ENCODE results near the gene PROB1. TPM values are rescaled to one million over a fixed set of nuclear protein-coding genes. Genes with fewer than 3 reads are reported as not detected.

PROB1 gene
- total and polyA plus RNA-seq, 2 of the 13 experiments (the other 11 are each of a cell fraction or from before 2014, with no cell fraction given), result 0.69 to 1.1 TPM

GRCh38 chr5:139388198-139388821 is 6.6 kb downstream of the PROB1 start (continued):
- TF ChIP-seq FOXO4 (CRISPR knock-in tag; conservative IDR thresholded peaks at IDR 0.05) (0 out of 2 replicates have a peak, but pooled peaks have one; percentile 71), KLF16 (CRISPR knock-in tag; IDR thresholded peaks at IDR 0.05) (no peak), ZMAT3 (CRISPR knock-in tag; conservative IDR thresholded peaks at IDR 0.05) (no peak), ZNF256 (CRISPR knock-in tag; conservative IDR thresholded peaks at IDR 0.05) (no peak), DPF2 (CRISPR knock-in tag; IDR thresholded peaks at IDR 0.05; ENCODE audit: borderline replicate concordance, low read depth) (peak; percentile 16; the same call in 1 of the 2 replicates), DBP (CRISPR knock-in tag; IDR thresholded peaks at IDR 0.05; ENCODE audit: not compliant biosample characterization) (no peak), MATR3 (CRISPR knock-in tag; IDR thresholded peaks at IDR 0.05) (no peak), ZNF660 (CRISPR knock-in tag; IDR thresholded peaks at IDR 0.05; ENCODE audit: borderline replicate concordance, low read depth) (no peak), ZNF547 (CRISPR knock-in tag; IDR thresholded peaks at IDR 0.05) (0 out of 2 replicates have a peak, but pooled peaks have one; percentile 19), MAFK (conservative IDR thresholded peaks at IDR 0.05 in 1 of 2, IDR thresholded peaks at IDR 0.05 in 1 of 2; ENCODE audit: low read length in 2 of 2) (no peak), TCF12 (IDR thresholded peaks at IDR 0.05) (no peak), TCF12 (CRISPR knock-in tag; IDR thresholded peaks at IDR 0.05) (no peak), ZFP41 (CRISPR knock-in tag; IDR thresholded peaks at IDR 0.05; ENCODE audit: borderline replicate concordance) (no peak), ZNF30 (CRISPR knock-in tag; IDR thresholded peaks at IDR 0.05) (no peak), GFI1 (CRISPR knock-in tag; IDR thresholded peaks at IDR 0.05; ENCODE audit: borderline replicate concordance) (peak; percentile 55; the same call in 1 of the 2 replicates), ZNF20 (CRISPR knock-in tag; IDR thresholded peaks at IDR 0.05) (no peak), DR1 (CRISPR knock-in tag; IDR thresholded peaks at IDR 0.05) (no peak), PAWR (CRISPR knock-in tag; IDR thresholded peaks at IDR 0.05; ENCODE audit: borderline replicate concordance) (no peak), ZNF275 (CRISPR knock-in tag; IDR thresholded peaks at IDR 0.05; ENCODE audit: borderline replicate concordance) (no peak), ZNF564 (CRISPR knock-in tag; IDR thresholded peaks at IDR 0.05) (no peak), ERF (CRISPR knock-in tag; IDR thresholded peaks at IDR 0.05) (no peak), PAX8 (CRISPR knock-in tag; IDR thresholded peaks at IDR 0.05; ENCODE audit: borderline replicate concordance) (no peak), SP140L (CRISPR knock-in tag; IDR thresholded peaks at IDR 0.05; ENCODE audit: borderline replicate concordance) (no peak), TCF7 (IDR thresholded peaks at IDR 0.05; ENCODE audit: low read depth) (no peak), TBP (CRISPR knock-in tag; IDR thresholded peaks at IDR 0.05) (no peak), HIC2 (CRISPR knock-in tag; IDR thresholded peaks at IDR 0.05; ENCODE audit: low read depth) (peak; percentile 90; the same call in 1 of the 2 replicates), HNF4A (CRISPR knock-in tag; IDR thresholded peaks at IDR 0.05) (peak; percentile 83)
